ENCODE measurements around the gene FGR.

Gene FGR

DNA sequence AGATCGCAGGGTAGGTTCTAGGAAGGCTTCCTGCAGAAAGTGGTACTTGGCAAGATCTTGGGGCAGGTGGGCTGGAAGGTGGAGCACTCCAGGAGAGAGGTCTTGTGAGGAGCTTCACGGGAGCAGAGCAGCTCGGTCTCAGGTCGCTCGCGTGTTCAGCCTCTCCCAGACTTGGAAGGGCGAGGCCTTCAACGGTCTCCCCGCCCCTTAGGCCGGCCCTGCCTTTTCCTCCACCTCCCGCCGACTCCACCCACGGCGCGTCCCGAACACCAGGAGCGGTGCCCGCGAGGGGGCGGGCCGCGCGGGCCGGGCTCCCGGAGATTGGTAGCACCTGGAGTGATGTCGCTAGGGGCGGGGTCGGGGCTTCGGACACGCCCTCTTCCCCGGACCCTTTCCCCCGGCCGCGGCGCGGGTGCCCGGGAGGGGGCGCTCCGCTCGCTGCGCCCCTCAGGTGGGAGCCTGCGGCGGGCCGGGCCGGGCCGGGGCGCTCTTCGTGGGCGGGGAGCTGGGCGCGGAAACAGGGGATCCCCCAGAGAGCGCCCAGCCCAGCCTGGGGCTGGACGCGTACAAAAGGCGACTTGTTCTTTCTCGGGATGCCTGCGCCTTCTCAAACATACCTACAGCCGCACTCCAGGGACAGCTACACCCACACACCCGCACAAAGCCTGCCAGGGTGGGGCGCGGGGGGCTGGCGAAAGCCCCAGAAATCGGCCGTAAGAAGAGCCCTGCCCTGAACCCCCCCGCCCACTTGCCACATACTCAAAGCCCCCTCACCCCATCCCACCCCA is 66.5 kb downstream of the FGR start:
- DNase-seq (ENCODE audit: low read depth, low spot score): peak; percentile 98

DNA sequence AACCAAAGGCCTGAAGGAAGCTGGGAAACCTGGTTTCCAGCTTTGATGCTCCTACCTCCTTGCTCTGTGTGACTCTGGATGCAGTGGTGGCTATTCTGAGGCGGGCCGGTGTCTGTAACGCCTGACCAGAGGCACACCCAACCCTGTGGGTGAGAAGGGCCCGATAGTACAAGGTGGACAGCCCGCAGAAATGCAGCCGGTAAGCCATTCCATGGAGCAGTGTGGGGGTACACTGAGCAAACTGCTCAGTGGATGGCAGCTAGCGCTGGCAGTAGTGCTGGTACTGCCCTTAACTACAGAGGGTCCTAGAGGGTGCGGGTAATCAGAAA is 67.0 kb downstream of the FGR start:
- DNase-seq (ENCODE audit: low read depth, low spot score): no peak

DNA sequence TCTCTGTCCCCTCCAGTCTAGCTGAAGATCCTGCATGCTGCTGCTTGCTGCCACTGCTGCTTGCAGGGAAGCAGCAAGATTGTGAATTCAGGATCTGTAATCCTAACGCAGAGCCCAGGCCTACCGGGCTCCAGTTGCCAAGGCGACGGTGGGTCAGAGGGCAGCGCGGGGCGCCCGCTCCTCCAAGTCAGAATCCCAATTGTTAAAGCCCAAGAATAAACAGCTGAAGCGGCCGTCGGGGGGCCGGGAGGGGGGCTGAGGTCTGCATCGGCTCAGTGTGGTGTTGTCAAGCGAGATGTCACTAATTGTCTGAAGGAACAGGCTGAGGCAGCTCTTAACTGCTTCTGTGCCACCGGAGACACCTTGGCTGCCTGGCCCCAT is 67.8 kb downstream of the FGR start:
- DNase-seq (ENCODE audit: low read depth, low spot score): no peak

DNA sequence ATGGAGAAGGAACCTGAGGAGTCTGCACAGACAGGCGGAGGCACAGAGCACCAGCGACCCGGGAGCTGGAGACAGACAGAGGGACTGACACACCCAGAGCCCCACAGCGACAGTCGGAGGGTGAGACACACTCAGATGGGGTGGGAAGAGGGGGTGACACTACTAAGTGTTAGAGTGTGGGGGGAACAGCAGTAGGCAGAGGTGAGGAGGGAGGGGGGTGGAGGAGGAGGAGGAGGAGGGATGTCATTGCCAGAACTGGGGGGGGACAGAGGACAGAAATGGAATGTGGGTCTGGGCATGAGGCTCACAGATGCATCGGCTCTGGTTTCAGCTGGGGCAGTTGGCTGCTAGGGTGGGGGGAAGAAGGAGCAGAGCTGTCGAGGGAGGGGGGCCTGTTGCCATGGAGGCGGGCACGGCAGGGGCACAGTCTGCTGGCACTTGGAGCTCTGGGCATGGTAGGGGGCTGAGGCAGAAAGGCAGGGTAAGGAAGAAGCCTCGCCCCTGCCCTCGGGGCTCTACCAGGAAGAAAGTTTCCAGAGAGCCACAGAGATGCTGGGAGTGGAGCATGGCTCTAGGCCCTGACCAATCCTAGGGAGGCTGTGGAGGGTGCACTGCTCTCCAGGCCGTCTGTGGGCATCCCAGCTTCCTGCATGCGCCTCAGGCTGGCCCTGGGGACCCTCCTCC is 68.4 kb downstream of the FGR start:
- no peak for DNase-seq (ENCODE audit: low read depth, low spot score)

DNA sequence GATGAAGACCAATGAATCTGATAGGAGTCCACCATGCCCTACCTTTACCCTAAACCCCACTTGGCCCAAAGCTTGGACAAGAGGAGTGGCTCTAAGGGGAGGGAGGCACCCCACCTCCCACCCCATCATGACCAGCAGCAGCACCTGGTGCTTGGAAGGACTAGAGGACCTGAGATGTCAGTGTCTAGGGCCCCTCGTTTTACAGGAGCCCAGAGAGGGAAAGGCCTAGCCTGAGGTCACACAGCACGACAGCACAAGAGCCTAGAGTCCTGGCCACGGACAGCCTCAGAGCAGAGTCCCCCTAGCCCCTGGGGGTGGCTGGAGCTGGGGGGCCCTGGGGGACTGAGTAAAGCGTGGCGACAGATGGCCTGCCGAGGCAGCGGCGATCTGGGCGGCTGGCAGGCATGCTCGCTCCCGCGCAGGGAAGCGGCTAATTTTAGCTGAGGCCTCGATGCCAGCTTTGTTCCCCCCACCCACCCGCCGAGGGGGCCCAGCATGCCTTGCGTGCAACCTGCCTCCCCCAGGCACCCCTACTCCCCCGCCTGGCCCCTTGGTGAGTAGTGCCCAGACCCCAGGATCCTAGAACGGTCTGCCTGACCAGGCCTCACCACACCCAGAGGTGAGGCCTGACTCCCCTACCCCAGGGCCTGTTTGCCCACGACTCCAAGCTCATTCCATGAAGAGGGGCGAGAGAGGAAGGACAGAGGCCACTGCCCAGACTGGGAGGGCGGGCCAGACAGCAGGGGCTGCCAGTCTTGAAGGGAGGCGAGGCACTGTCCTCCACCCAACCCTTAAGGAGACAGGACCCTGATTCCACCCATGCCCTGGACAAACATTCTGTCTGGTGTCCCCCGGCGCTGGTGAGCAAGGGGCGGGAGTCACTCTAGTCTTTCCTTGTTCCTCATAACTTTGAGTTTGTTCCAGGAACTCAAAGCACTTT is 70.0 kb downstream of the FGR start:
- no peak for DNase-seq (ENCODE audit: low read depth, low spot score)

DNA sequence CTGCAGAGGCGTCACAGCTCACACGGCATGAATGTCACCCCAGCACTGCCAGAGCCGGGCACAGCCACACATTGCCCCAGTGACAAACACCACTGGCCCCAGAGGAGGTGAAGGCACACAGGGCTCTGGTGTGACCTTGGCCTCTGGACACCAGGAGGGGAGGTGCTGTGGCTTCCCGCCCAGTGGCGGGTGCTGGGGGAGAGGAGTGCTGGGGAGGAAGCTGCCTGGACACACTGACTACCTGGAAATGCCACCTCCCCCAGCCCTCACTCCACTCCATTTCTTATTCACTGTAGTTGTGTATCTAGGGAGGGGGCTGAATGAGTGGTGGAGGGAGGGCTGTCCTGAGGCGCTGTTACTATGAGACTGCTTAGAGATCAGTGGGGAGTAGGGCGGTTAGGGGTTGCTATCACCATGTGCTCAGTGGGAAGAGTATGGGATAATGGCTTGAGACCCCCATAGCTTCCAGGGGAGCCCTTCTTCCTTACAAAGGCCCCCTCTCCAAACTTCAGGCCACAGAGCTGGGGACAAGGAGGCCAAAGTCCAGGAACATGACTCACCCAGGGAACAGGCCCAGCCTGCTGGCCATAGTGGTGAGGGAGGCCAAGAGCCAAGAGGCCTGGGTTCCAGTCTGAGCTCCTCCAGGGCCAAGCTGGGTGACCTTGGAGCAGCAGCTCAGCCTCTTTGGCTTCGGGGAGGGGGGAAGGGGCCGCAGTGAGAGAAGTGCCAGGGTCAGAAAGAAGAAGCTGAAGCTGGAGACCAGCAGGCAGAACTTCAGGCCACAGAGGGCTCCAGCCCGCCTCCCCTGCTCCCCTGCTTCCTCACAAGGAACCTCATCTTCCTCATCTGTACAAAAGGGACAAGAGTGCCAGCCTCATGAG is 71.2 kb downstream of the FGR start:
- DNase-seq (ENCODE audit: low read depth, low spot score): peak; percentile 64

DNA sequence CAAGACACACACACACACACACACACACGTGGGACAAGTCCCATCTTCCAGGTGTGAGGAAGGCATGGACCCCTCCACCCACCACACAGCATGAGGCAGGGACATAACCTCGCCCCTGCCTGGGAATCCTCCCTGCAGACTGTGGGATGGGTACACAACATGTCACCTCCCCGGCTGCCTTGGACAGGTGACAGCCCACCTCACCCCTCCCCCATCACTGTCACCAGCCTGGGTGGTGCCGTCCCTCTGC is 71.7 kb downstream of the FGR start:
- DNase-seq (ENCODE audit: low read depth, low spot score): no peak

DNA sequence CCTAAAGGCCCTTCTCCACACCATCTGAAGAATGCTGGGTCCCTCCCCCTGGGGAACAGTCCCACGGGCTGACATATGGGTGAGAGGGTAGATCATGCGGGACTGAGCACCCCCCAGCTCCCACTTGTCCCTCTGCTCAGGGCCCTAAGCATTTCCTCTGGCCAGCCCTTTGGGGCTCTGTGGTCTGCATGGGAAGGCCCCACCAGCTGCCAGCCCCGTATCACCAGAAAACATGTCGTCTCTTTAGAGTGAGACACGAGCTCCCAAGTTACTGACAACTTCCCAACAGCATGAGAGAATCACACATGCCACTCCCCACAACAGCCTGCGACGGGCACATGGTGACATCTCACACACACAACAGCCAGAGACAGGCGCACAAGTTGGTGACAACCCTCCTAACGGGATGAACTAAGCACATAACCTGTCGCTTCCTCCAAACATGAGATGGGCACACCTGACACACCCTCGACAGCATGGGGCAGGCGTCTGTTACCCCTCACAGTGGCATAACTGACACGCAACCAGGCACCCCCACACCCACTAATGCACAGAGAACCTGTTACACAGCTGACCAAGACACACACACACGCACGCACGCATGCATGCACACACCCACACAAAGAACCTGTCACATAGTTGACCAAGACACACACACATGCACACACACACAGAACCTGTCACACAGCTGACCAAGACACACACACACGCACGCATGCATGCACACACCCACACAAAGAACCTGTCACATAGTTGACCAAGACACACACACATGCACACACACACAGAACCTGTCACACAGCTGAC is 72.2 kb downstream of the FGR start:
- peak; percentile 4 for DNase-seq (ENCODE audit: low read depth, low spot score)
